NCI-H187 (cell line): Measurements from ENCODE around the gene RFFL.
A peak's percentile ranks its signal among the peaks of the same experiment; 100 is the strongest.

Experiments
- DNase-seq, 2 experiments: peaks; one replicate each; lab custom pipeline; 2025; lab: John Stamatoyannopoulos, UW

RFFL gene

DNA sequence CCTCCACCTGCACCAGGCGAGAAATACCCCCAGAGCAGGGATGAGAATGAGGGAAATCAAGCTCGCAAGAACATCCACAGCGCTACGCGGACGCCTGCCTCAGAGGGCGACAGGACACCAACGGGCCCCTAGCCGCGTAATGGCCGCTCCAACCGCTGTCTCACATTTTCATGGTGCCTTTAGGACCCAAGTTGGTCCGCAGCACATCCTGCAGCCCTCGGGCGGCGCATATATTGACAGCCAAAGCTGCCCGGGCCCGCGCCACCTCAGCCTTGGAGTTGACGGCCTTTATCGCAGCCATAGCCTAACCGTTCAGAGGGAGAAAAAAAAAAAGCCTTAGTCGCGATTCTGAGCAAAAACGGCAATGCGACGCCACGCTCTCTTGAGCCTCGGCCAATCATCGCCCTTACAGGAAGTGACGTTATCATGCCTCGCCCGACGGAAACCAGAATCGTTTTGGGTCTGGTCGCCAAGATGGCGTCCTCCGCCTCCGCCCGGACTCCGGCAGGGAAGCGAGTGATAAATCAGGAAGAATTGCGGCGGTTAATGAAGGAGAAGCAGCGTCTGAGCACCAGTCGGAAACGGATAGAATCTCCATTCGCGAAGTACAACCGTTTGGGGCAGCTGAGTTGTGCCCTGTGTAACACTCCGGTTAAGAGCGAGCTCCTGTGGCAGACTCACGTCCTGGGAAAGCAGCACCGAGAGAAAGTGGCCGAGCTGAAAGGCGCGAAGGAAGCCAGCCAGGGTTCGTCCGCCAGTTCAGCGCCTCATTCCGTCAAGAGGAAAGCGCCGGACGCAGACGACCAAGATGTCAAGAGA is 102.2 kb downstream of the RFFL start, which contains the start of the genes CCT6B and ZNF830:
Gene CCT6B (minus strand): TSS at position 368 of the 819 bp plus-strand sequence. CDS start 67 bp downstream, at position 301.
Gene ZNF830 (plus strand): TSS at position 448 of the 819 bp plus-strand sequence. CDS start 27 bp downstream, at position 475.
- peak; percentile 63 to 84 for DNase-seq

- no peak for DNase-seq
These were observed 105.1 kb downstream of the RFFL start for GRCh38 chr17:34958438-34958837.
